Adrenal gland (tissue), 12 donors: Measurements from ENCODE around the gene NCKAP5. TPM values are rescaled to one million over a fixed set of nuclear protein-coding genes. Genes with fewer than 3 reads are reported as not detected.

Source experiments
- DNase-seq, 7 donors: peaks; one replicate each; pipeline ENCODE4 v3.0.0-alpha.2; 2019 to 2020
- H3K27ac ChIP-seq, 5 donors: fragments of 200-600 bp; sonication (generic) in 4 of 5; 1 replicate in 3 of 5; 2 replicates in 2 of 5; pipeline versions ENCODE4 v1.5.1 to v1.8.0; 2016 to 2020; ENCODE audit warnings: mild to moderate bottlenecking in 1 of 5
- H3K27me3 ChIP-seq: fragments of 200-600 bp; 2 replicates; pipeline ENCODE4 v1.8.0; 2021
- H3K36me3 ChIP-seq, 2 donors: fragments of 200-600 bp; replicated peaks in 1 of 2; 1 replicate in 1 of 2; 2 replicates in 1 of 2; pipeline versions ENCODE4 v1.5.1 to v1.8.0; 2018 to 2022
- H3K4me1 ChIP-seq, 2 donors: fragments of 200-600 bp; replicated peaks in 1 of 2; 1 replicate in 1 of 2; 2 replicates in 1 of 2; pipeline versions ENCODE4 v1.5.1 to v1.8.0; 2018 to 2021
- H3K4me3 ChIP-seq, 4 donors: fragments of 200-600 bp; sonication (generic) in 3 of 4; one replicate each; pipeline ENCODE4 v1.5.1; 2016 to 2018
- H3K9me3 ChIP-seq, 3 donors: fragments of 200-600 bp; sonication (generic) in 1 of 3; replicated peaks in 1 of 3; 1 replicate in 2 of 3; 2 replicates in 1 of 3; pipeline versions ENCODE4 v1.5.1 to v1.8.0; 2016 to 2021
- POLR2A ChIP-seq, 2 donors: fragments of 450-650 bp; IDR thresholded peaks; one replicate each; pipeline ENCODE4 v1.6.1; 2017; ENCODE audit warnings: antibody characterized with exemption in 2 of 2, mild to moderate bottlenecking in 2 of 2, moderate library complexity in 1 of 2
- WGBS, 4 donors: extraction: QIAGEN DNeasy Blood & Tissue Kit in 2 of 4; methylation state at CpG; one replicate each; pipeline versions ENCODE4 v1.1.5 to v1.1.7; 2013 to 2017; 5-methylcytosine and 5-hydroxymethylcytosine counted together
- intact Hi-C, 2 donors: fragments of 100-400 bp; cut with DNase I; formaldehyde crosslinking; loops; one replicate each; pipeline versions ENCODE4 v1.14.1 to v1.15.0; 2022 to 2023
- polyA plus RNA-seq, 3 donors: library from polyadenylated mRNA; stranded (reverse); fragments of 200-250 nt in 2 of 3; fragments of 350-450 nt in 1 of 3; fragmentation: Illumina TruSeq in 1 of 3; extraction: RNeasy Lipid Tissue Mini Kit (QIAGEN cat#74804) in 1 of 3; gene quantifications; one replicate each; pipeline ENCODE4 v1.2.3, GENCODE V29; 2013 to 2014
- total RNA-seq, 9 donors: library from RNA; depleted of rRNA in 4 of 9; stranded (reverse); fragments of >200 nt in 4 of 9; fragments of 120-200 nt in 1 of 9; fragmentation: NEBNext Ultra II Directional in 1 of 9; extraction: Animal tissue kit (Norgen Biotek cat#: 25700) in 1 of 9; gene quantifications; one replicate each; pipeline versions ENCODE4 v1.1.0 to v1.2.4, GENCODE V29; 2013 to 2023
- TF ChIP-seq, protein P1 (sequence below), 6 experiments: fragments of 450-650 bp in 4 of 6; fragments of 200-600 bp in 2 of 6; sonication (generic) in 1 of 6; IDR thresholded peaks; 1 replicate in 5 of 6; 2 replicates in 1 of 6; pipeline versions ENCODE4 v1.5.1 to v1.8.0; 2016 to 2021; ENCODE audit warnings: antibody characterized with exemption in 6 of 6, mild to moderate bottlenecking in 2 of 6, moderate library complexity in 1 of 6
- donor health status: healthy with polysubstance abuse.
- donor health status: Bipolar disorder and iron deficiency.
- donor health status: DM: yes; HTN: yes; CAD: no.
- donor health status: DM: no; HTN: no; CAD: no.
- donor health status: DM: no; HTN: no; CAD: no.
- donor health status: DM: yes; HTN: yes; CAD: no.

Gene NCKAP5
- total and polyA plus RNA-seq, 12 donors, result 0.06 to 3.1 (median 1.1) TPM

DNA sequence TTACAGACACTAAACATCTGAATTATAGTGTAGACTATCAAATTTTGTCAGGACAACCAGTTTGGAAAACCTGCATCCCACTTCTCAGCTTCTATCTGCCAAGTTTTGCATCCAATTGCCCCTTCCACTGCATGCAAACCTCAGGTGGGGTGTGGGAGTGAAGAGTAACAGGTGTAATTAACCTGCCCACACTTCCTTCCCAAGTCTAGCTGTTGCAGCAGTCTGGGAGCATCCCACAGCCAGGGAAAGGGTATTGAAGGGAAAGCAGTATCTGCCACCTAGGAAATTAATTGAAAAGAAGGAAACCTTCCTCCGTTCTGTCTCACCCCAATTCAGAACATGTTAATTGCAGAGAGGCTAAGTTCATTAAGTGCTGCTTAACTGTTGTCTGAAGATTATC, 189.9 kb downstream of the NCKAP5 start:
- intact Hi-C loops, result no loop called here
- Histone ChIP-seq H3K9me3 (no peaks in the 10 kb centered on the region), H3K4me1 (no peaks in the 10 kb centered on the region), H3K27me3 (no peaks in the 10 kb centered on the region), H3K36me3 (no peaks in the 10 kb centered on the region), H3K4me3 (no peak overlapping the region), H3K27ac (no peak overlapping the region)
- TF ChIP-seq POLR2A (IDR thresholded peaks at IDR 0.05), result no peak
- TF ChIP-seq, protein P1, sequence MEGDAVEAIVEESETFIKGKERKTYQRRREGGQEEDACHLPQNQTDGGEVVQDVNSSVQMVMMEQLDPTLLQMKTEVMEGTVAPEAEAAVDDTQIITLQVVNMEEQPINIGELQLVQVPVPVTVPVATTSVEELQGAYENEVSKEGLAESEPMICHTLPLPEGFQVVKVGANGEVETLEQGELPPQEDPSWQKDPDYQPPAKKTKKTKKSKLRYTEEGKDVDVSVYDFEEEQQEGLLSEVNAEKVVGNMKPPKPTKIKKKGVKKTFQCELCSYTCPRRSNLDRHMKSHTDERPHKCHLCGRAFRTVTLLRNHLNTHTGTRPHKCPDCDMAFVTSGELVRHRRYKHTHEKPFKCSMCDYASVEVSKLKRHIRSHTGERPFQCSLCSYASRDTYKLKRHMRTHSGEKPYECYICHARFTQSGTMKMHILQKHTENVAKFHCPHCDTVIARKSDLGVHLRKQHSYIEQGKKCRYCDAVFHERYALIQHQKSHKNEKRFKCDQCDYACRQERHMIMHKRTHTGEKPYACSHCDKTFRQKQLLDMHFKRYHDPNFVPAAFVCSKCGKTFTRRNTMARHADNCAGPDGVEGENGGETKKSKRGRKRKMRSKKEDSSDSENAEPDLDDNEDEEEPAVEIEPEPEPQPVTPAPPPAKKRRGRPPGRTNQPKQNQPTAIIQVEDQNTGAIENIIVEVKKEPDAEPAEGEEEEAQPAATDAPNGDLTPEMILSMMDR (IDR thresholded peaks at IDR 0.05), result no peak
- 47 to 100% (median 81%) methylated on average over 1 of the region's 1 CpG for WGBS, 4 donors
- DNase-seq, result no peak

DNA sequence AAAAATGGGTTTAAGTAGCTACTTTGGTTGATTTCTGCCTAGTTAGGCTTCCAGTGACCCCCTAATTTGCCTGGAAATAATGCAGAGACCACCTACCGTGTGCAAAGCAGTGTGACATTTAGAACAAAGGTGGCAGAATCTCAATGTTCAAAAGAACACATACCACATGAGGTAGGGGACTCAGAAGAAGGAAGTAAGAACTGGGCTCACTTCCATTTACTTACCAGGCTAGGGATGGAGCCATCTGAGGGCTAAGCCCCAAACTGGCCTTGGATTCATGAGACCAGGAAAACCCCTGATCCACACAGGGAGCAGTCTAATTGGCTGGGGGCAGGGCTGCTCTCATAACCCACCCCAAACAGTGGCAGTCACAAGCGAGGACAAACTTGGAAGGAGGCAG, 190.7 kb downstream of the NCKAP5 start:
- intact Hi-C loops, result no loop called here
- H3K4me1 ChIP-seq, result no peaks in the 10 kb centered on the region
- 38 to 61% (median 57%) methylated on average over 2 of the region's 2 CpGs for whole genome bisulfite sequencing, 4 donors
- no peak overlapping the region for H3K27ac ChIP-seq
- H3K4me3 ChIP-seq, result no peak overlapping the region
- no peak for DNase-seq
- TF ChIP-seq, protein P1 (IDR thresholded peaks at IDR 0.05), result no peak
- TF ChIP-seq POLR2A (IDR thresholded peaks at IDR 0.05), result no peak
- H3K36me3 ChIP-seq, result no peaks in the 10 kb centered on the region
- no peaks in the 10 kb centered on the region for H3K9me3 ChIP-seq
- H3K27me3 ChIP-seq, result no peaks in the 10 kb centered on the region

DNA sequence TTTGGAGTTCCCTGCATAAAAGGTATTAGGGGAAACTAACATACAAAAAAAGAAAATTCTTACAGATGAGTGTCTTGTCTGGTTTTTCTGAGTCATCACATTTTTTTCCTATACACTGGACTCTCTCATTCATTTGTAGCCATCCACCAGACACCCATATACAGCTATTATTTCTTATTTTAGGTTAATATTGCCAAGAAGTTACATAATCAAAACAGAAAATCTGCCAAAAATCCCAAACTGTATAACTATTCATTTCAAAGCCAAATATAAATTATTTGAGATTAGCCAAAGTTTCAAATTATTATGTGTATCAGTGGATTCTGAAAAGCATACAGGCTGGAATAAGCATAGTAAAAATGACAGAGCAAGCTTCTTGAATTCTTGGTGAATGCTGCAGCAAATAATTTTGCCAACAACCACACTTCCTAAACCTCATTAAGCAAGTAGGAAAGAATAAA, 191.2 kb downstream of the NCKAP5 start:
- H3K4me3 ChIP-seq, result no peak overlapping the region
- no peaks in the 10 kb centered on the region for H3K27me3 ChIP-seq
- no peaks in the 10 kb centered on the region for H3K9me3 ChIP-seq
- intact Hi-C loops, result no loop called here
- no peak overlapping the region for H3K27ac ChIP-seq
- no peaks in the 10 kb centered on the region for H3K4me1 ChIP-seq
- DNase-seq, result no peak
- no peak for TF ChIP-seq POLR2A (IDR thresholded peaks at IDR 0.05)
- TF ChIP-seq, protein P1 (IDR thresholded peaks at IDR 0.05), result no peak
- no peaks in the 10 kb centered on the region for H3K36me3 ChIP-seq

DNA sequence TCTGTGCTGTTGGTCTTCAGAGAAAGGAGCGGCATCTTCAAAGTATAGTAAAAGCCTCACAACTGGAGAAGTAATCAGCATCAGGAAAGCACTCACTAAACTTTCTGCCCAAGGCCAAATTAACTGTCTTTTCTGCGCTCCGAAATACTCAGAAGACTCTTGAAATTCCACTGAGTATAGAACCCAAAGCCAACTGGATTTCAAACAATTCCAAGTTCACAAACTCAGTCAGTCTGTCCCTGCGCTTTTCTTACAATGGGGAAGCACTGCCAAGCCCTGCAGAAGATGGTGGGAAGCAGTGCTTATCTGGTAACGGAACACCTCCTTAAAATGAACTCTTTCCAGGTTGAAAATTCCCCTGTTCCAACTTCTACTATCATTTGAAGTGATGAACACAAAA, 193.5 kb downstream of the NCKAP5 start:
- no peaks in the 10 kb centered on the region for H3K4me1 ChIP-seq
- no peak overlapping the region for H3K27ac ChIP-seq
- DNase-seq, result no peak
- no peaks in the 10 kb centered on the region for H3K36me3 ChIP-seq
- TF ChIP-seq, protein P1 (IDR thresholded peaks at IDR 0.05), result no peak
- no peak for TF ChIP-seq POLR2A (IDR thresholded peaks at IDR 0.05)
- H3K9me3 ChIP-seq, result no peaks in the 10 kb centered on the region
- 75 to 82% (median 77%) methylated on average over 5 of the region's 5 CpGs for WGBS, 4 donors
- intact Hi-C loops, result no loop called here
- H3K27me3 ChIP-seq, result no peaks in the 10 kb centered on the region
- no peak overlapping the region for H3K4me3 ChIP-seq
